Activated CD8-positive, alpha-beta T cell treated with anti-CD3 and anti-CD28 coated beads for 36 hours (primary cell): ENCODE results near the gene COL18A1. TPM values are rescaled to one million over a fixed set of nuclear protein-coding genes. Genes with fewer than 3 reads are reported as not detected.

Experiments
- ATAC-seq: fragments of 200-7000 bp; cut with Tn5 transposase; one replicate; pipeline ENCODE4 v1.10.0; 2021; ENCODE audit warnings: mild to moderate bottlenecking, moderate library complexity
- CTCF ChIA-PET: fragments of 350-600 bp; sonication (Branson Sonifier 250); formaldehyde crosslinking; loops from one replicate; lab custom pipeline; 2021; ENCODE audit warnings: antibody characterized with exemption; lab: Charles Lee
- POLR2A ChIA-PET: fragments of 350-600 bp; sonication (Branson Sonifier 250); formaldehyde crosslinking; loops from one replicate; lab custom pipeline; 2021; ENCODE audit warnings: antibody characterized with exemption; lab: Charles Lee
- DNase-seq: peaks from one replicate; pipeline ENCODE4 v3.0.0-alpha.2; 2020
- H3K27ac Mint-ChIP-seq: one replicate; pipeline ENCODE4 v1.8.0; 2021; ENCODE audit warnings: mild to moderate bottlenecking, mixed read lengths
- H3K27me3 Mint-ChIP-seq: one replicate; pipeline ENCODE4 v1.8.0; 2021; ENCODE audit warnings: mixed read lengths
- H3K36me3 Mint-ChIP-seq: one replicate; pipeline ENCODE4 v1.8.0; 2021; ENCODE audit warnings: low read depth, mixed read lengths
- H3K4me1 Mint-ChIP-seq: one replicate; pipeline ENCODE4 v1.8.0; 2021; ENCODE audit warnings: low read depth, mixed read lengths
- H3K4me3 Mint-ChIP-seq: one replicate; pipeline ENCODE4 v1.8.0; 2021; ENCODE audit warnings: mild to moderate bottlenecking, moderate library complexity, mixed read lengths
- H3K9me3 Mint-ChIP-seq: one replicate; pipeline ENCODE4 v1.8.0; 2021; ENCODE audit warnings: mixed read lengths
- CTCF ChIP-seq: fragments of 200-600 bp; IDR thresholded peaks from one replicate; pipeline ENCODE4 v1.8.0; 2022; ENCODE audit warnings: antibody characterized with exemption, mild to moderate bottlenecking
- intact Hi-C: fragments of 100-400 bp; cut with micrococcal nuclease; formaldehyde crosslinking; loops from one replicate; pipeline ENCODE4 v1.10.0; 2022
- total RNA-seq, 2 experiments: library from RNA; stranded (reverse); gene quantifications; one replicate each; pipeline ENCODE4 v1.2.3, GENCODE V29; 2021

COL18A1 gene
- total RNA-seq, 2 experiments from 2014 or later = 9.4 to 9.7 TPM

GRCh38 chr21:45427331-45428271 is 22.6 kb downstream of the COL18A1 start:
- Mint-ChIP-seq H3K36me3 (no peaks in the 10 kb centered on the region), H3K4me3 (no peak overlapping the region), H3K4me1 (no peaks in the 10 kb centered on the region), H3K27ac (no peak overlapping the region), H3K9me3 (no peaks in the 10 kb centered on the region), H3K27me3 (no peaks in the 10 kb centered on the region)
- CTCF ChIA-PET = no interaction called here
- ATAC-seq (no peak), DNase-seq (no peak)
- intact Hi-C loops = no loop called here
- POLR2A ChIA-PET = no interaction called here
- no peak for TF ChIP-seq CTCF

GRCh38 chr21:45428534-45428933 is 23.6 kb downstream of the COL18A1 start:
- Mint-ChIP-seq H3K4me3 (no peak overlapping the region), H3K4me1 (no peaks in the 10 kb centered on the region), H3K36me3 (no peaks in the 10 kb centered on the region), H3K27me3 (no peaks in the 10 kb centered on the region), H3K27ac (no peak overlapping the region), H3K9me3 (no peaks in the 10 kb centered on the region)
- TF ChIP-seq CTCF = no peak
- CTCF ChIA-PET = no interaction called here
- ATAC-seq = no peak
- POLR2A ChIA-PET = no interaction called here
- intact Hi-C loops = no loop called here
- DNase-seq = no peak

- no peak overlapping the region for H3K27ac Mint-ChIP-seq
- CTCF ChIA-PET = no interaction called here
- H3K4me3 Mint-ChIP-seq = no peak overlapping the region
- no peak for ATAC-seq
- H3K27me3 Mint-ChIP-seq = peaks cover 2% of the 10 kb centered on the region
- no peak for DNase-seq
- POLR2A ChIA-PET = no interaction called here
- TF ChIP-seq CTCF = no peak
- no peaks in the 10 kb centered on the region for H3K36me3 Mint-ChIP-seq
- H3K4me1 Mint-ChIP-seq = no peaks in the 10 kb centered on the region
- no peaks in the 10 kb centered on the region for H3K9me3 Mint-ChIP-seq
- intact Hi-C loops = loop anchor here (10.0 kb wide), 1 partner anchor 275 kb away; no protein-coding TSS in a partner anchor
Observed at GRCh38 chr21:45429221-45430175, 24.5 kb downstream of the COL18A1 start.

- ChIA-PET CTCF (no interaction called here), POLR2A (no interaction called here)
- intact Hi-C loops = loop anchor here (10.0 kb wide), 1 partner anchor 276 kb away; no protein-coding TSS in a partner anchor
- TF ChIP-seq CTCF = no peak
- no peaks in the 10 kb centered on the region for H3K9me3 Mint-ChIP-seq
- H3K27me3 Mint-ChIP-seq = peaks cover 3% of the 10 kb centered on the region
- no peak for DNase-seq
- no peak overlapping the region for H3K4me3 Mint-ChIP-seq
- no peak for ATAC-seq
- no peaks in the 10 kb centered on the region for H3K4me1 Mint-ChIP-seq
- no peaks in the 10 kb centered on the region for H3K36me3 Mint-ChIP-seq
- H3K27ac Mint-ChIP-seq = no peak overlapping the region
Observed at GRCh38 chr21:45430521-45431501, 25.8 kb downstream of the COL18A1 start.
